HG03442 (cell line): ENCODE results near the gene SCLT1.
"Not testable (repeated sequence)": the region's sequence is repeated elsewhere in the genome, so short reads cannot be mapped to it uniquely, and the experiment has no call there.

Experiments
- ATAC-seq: cut with Tn5 transposase; IDR thresholded peaks from one replicate; pipeline ENCODE4 v1.9.1; 2021; ENCODE audit warnings: mild to moderate bottlenecking, moderate library complexity; ENCODE audit not compliant: unreplicated experiment

The SCLT1 gene

DNA sequence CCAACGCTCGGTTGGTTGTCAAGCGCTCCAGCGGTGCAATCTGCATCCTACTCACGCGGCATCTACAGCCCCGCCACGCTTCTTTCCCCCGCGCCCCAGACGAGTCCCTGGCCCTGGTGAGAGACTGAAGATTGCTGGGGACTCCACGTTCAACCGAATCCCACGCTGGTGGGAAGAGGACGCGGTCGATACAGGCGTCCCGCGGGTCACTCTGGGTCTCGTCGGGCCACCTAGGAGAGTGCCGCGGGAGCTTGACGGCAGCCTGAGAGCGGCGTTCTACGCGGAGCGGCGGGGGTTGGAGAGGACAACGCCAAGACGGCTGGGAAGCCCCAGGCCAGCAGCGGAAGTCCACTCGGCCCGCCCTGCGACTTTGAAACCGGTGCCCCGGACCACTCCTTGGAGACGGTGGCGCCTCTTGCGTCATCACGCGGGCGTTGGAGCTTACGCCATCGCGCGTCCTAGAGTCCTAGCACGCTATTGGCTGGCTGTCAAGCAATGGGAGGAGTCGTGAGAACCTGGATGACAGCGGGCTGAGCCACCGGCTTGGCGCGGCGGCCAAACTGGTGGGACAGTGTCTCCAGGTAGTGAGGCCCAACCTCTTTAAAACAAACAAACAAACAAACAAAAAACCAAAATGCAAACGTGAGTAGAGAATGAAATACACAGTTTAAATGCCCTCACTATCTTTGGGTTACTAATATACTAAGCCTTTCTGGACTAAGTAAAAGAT, at the start of gene SCLT1:
Gene SCLT1, minus strand, starts transcription at position 349 of the 730 bp plus-strand sequence. CDS start 436 bp downstream, outside the sequence.
- peak; percentile 93 for ATAC-seq

GRCh38 chr4:129140521-129140920, 47.2 kb upstream of the SCLT1 start:
- ATAC-seq, result no peak

DNA sequence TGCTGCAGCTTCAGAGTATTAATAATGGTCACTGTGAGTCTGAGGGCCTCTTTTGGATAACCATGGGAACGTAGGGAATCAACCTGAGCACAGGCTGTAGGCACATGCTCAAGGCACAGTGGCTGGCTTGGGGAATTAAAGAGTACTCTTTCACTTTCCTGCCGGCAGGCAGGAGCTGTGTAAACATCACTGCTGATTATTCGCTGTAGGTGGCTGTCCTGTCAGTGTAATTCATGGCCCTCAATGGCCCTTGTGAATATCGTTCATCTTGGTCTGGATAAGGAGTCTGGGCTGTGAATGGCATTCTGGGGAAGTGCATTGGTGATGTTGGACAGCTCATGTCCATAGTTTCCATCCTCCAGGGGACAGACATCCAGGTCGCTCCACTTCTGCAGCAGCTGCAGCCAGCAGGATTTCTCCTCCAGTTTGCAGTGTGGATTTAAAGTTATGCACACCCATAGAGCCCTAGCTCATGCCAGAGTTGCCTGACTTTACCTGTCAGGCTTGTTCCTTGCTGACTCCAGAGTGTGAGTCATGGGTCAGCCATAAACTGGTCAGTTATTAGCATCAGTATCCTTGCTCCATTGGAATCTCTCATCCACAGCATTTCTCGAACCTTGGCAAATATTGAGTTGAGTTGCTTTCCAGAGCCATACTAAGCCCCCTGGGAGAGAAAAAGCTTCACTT, 45.6 kb upstream of the SCLT1 start:
- no peak for ATAC-seq

DNA sequence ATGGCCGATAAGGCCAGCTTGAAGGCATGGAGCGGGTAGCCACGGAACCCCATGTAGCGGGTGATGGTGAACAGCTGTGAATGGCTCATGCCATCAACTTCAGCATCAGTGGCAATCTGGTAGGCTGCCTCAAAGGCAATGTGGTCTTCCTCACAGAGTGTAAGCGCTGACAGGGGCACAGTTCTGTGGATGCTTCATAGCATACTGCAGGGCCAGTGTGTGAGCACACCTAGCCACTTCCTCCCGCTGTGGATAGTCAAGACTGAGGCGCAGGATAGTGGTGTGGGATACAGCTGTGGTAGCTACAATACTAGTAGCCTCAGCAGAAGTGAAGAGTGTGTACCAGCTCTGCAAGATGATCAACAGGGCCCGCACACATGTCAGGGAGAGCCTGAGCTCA, 43.1 kb upstream of the SCLT1 start:
- no peak for ATAC-seq

DNA sequence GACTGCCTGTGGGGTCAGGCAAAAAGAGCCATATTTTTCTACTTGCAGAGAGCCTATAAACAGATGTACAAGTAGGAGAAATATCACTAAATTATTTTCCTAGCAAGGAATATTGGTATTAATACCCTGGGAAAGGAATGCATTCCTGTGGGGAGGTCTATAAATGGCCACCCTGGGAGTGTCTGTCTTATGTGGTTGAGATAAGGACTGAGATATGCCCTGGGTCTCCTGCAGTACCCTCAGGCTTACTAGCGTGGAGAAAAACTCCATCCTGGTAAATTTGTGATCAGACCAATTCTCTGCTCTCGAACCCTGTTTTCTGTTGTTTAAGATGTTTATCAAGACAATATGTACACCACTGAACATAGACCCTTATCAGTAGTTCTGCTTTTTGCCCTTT, 38.0 kb upstream of the SCLT1 start:
- no peak for ATAC-seq

GRCh38 chr4:129129143-129129542, 35.8 kb upstream of the SCLT1 start:
- ATAC-seq, result no peak

- ATAC-seq, result not testable (repeated sequence)
Measured at GRCh38 chr4:129126614-129127013, 33.3 kb upstream of the SCLT1 start.

DNA sequence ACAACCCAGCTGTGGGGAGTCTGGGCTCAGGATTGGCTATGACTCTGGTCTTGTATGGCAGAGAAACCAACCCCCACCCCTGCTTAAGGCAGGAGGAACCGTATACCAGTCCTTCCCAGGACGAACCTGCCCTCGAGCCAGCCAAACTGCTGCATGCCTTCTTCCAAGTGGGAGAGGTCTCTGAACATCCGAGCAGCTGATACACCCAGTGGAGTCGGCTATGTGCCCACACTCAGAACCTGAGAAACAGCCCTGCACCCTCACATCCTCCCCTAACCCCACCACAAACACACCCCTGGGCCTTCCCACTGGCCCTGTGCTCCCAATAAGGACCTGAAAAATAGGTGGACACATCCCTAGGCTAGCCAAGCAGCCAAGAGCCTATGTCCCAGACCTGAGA, 24.4 kb upstream of the SCLT1 start:
- no peak for ATAC-seq

- ATAC-seq, result no peak
Measured at GRCh38 chr4:129113919-129114318, 20.6 kb upstream of the SCLT1 start.

DNA sequence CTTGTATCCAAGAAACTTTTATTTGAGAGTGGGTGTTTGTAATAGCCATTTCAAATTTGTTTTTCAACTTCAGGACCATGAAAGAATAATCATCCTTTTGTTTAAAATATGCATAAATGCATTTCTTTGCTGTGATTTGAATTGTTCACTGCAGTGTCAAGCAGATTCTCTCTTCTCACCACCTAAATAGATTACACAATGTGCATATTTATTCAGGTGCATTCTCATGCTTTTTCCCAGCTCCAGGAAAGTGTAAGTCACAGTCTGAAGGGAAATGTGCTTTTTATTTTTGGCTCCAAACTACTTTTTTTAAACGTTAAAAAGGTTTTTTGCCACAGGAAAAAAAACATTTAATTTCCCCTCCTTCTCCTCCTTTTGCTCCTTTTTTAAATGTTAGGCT, 20.1 kb upstream of the SCLT1 start:
- ATAC-seq, result no peak

DNA sequence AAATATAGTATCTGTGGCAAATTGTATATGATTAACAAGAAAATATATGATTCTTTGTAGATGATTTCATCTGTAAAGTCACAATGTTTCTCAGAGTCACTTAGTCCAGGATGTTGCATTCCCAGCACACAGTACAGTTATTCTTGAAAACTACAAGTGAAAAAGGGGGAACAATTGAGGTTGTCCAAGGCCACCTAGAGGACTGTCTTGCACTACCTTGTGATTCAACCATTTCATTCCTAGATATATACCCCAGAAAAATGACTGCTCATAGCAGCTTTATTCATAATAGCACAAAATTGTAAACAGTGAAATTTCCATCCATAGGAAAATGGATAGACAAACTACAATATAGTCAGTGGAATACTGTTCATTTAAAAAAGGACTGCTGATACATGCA, 18.6 kb upstream of the SCLT1 start:
- ATAC-seq, result no peak

- no peak for ATAC-seq
Measured at GRCh38 chr4:129110931-129111330, 17.6 kb upstream of the SCLT1 start.

DNA sequence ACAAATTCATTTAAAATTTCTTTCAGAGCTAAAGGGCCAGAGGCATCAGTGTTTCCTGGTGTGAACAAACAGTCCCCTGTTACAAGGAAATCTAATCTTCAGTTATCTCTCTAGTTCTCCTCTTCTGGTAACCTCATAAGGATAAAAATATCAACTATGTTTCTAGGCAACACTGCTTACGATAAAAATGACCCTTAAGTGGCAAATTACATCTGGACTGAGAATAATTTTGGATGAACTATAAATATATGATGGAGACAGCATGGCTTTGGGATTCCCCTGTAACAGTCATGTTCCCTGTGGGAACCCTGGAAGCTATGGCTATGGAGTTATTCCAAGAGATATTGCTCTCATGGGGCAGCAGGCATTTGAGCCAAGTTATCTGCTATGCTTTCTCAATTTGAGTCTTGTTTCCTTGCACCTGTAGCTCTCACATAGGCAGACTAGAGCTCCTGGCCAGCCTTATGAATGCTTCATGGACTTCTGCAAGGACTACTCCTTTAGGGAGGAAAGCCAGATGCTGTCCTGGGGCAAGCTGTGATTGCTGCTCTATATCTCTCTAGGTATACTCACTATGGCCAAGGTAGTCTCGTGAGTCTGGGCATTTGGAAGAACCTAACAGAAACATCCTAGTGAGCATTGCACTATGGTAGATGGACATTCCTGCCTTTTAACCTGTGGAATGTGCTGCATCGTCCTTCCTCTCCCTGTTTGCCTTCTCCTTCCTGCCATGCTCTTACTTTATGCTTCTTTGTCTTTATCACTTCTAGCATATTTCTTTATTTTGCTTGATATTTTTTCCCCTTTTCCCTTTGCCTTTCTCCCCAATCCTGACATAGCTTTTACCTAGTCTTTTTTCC, 16.9 kb upstream of the SCLT1 start:
- no peak for ATAC-seq

GRCh38 chr4:129098531-129099001, 5.2 kb upstream of the SCLT1 start:
- ATAC-seq, result no peak

DNA sequence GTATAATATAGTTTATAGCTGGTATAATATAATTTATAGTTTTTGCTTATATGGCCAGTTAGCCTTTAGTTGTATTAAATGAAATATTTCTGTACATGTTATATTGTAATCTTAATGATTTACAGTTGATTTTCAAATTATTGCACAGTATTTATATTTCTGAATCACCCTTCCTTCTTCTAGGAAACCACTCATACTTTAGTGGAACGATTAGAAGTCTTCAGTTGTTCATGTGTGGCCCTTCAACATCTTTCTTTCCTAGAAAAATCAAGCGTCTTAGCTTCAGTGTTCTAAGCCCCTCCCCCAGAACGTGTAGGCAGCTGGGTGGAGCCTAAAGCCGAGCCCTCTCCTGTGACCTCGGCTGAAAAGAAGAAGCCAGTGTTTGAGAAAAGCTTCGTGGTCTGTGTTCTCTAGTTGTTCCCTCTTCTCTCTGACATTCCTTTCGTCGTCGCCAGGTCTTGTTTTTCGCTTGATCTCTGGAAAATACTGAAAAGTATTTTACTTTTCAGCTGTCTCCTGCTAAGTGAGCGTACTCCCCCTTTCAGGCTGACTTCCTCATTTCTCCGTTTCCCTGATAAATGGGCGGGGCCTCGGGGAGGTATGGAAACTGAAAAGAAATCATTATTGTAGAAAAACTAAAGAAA, 2.6 kb upstream of the SCLT1 start, which contains the start of gene C4orf33:
Gene C4orf33, plus strand, starts transcription at position 342 of the 644 bp plus-strand sequence. CDS start 6,459 bp downstream, outside the sequence.
- ATAC-seq, result peak; percentile 39

- no peak for ATAC-seq
Measured at GRCh38 chr4:129094347-129094746, 1.0 kb upstream of the SCLT1 start.

DNA sequence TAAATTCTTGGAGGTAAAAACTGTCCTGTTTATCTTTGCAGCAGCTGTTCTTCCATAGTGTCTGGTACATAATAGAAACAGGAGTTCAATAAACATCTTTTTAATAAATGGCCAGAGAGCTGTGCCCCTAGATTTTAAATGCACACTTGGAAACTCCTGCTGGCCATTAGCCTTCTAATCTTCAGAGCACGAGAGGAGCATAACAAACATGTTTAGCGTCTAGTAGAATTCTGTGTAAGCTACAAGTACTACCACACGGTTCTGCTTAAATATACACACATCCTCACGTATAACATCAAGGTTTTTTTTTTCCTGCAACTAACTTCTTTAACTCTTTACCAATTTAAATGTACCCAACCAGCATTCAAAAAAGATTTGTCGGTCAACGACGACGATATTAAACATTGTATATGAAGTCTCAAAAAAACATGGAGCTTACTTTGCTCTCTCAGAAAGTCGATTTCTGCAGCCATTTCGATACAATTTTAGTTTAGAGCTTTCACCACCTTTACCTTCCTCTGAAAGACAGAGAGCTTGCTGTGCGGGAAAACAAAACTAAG, 628 bp downstream of the SCLT1 start:
- ATAC-seq, result no peak

DNA sequence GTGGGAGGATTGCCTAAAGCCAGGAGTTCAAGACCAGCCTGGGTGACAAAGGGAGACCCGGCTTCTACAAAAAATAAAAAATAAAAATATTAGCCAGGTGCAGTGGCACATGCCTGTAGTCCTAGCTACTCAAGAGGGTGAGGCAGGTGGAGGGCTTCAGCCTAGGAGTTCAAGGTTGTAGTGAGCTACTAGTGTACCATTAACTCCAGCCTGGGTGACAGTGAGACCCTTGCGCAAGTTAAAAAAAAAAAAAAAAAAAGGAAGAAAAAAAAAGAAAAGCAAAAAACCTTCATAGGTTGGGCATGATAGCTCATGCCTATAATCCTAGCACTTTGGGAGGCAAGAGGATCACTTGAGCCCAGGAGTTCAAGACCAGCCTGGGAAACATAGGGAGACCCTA, 5.8 kb downstream of the SCLT1 start:
- no peak for ATAC-seq

DNA sequence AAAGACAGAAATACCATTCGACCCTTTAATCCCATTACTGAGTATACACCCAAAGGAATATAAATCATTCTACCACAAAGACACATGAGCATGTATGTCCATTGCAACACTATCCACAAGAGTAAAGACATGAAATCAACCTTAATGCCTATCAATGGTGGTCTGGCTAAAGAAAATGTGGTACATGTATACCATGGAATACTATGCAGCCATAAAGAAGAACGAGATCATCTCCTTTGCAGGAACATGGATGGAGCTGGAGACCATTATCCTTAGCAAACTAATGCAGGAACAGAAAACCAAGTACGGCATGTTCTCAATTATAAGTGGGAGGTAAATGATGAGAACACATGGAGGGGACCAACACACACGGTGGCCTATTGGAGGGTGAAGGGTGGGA, 7.9 kb downstream of the SCLT1 start:
- ATAC-seq, result no peak

DNA sequence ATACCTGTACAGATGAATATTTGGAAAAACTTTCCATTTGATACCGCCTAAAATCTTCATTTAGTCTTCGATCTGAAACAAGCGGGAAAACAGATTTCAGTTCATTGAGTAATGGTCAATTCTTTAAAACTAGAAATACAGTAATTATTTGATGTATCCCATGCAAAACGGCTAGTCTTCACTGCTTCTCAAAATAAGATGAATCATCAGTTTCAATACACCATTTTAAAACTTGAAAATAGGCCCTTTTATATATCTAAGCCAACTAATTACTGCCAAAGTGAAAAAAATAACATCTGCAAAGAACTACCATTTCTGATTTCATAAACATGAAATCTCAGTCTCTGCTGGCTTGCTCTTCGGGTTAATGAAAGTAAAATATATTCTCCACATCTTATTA, 11.0 kb downstream of the SCLT1 start:
- ATAC-seq, result no peak

DNA sequence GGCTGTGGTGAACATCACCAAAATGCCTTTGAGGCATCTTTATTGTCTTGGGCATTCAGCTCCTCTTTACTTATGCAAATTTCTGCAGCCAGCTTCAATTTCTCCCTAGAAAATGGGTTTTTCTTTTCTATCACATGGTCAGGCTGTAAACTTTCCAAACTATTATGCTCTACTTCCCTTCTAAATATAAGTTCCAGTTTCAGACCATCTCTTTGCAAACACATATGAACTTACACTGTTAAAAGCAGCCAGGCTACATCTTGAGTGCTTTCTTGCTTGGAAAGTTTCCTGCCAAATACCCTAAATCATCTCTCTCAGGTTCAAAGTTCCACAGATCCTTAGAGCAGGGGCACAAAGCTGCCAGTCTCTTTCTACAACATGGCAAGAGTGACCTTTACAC, 13.2 kb downstream of the SCLT1 start:
- no peak for ATAC-seq
